ENCODE measurements around the gene SBNO2.

SBNO2 gene

GRCh38 chr19:1166872-1167573 lies 7.0 kb downstream of the SBNO2 start:
- peak overlapping the region; percentile 70 for H3K4me3 ChIP-seq (ENCODE audit: control insufficient read depth, low read depth, low read length)
- no peak for TF ChIP-seq CTCF (conservative IDR thresholded peaks at IDR 0.05; ENCODE audit: control insufficient read depth, insufficient read depth, low read depth, low read length)
- no peak for DNase-seq (ENCODE audit: low read depth)

GRCh38 chr19:1164684-1165531 lies 9.2 kb downstream of the SBNO2 start:
- DNase-seq (ENCODE audit: low read depth), result no peak

GRCh38 chr19:1163934-1164683 lies 10.0 kb downstream of the SBNO2 start:
- H3K4me3 ChIP-seq (ENCODE audit: control insufficient read depth, low read depth, low read length), result no peak overlapping the region
- no peak for DNase-seq (ENCODE audit: low read depth)
- TF ChIP-seq CTCF (conservative IDR thresholded peaks at IDR 0.05; ENCODE audit: control insufficient read depth, insufficient read depth, low read depth, low read length), result no peak

More at GRCh38 chr19:1164684-1165531, 9.2 kb downstream of the SBNO2 start:
- TF ChIP-seq CTCF (conservative IDR thresholded peaks at IDR 0.05; ENCODE audit: control insufficient read depth, insufficient read depth, low read depth, low read length), result no peak
- no peak overlapping the region for H3K4me3 ChIP-seq (ENCODE audit: control insufficient read depth, low read depth, low read length)

- no peak for DNase-seq (ENCODE audit: low read depth)
- no peak overlapping the region for H3K4me3 ChIP-seq (ENCODE audit: control insufficient read depth, low read depth, low read length)
- no peak for TF ChIP-seq CTCF (conservative IDR thresholded peaks at IDR 0.05; ENCODE audit: control insufficient read depth, insufficient read depth, low read depth, low read length)
Observed at GRCh38 chr19:1163283-1163933, 10.7 kb downstream of the SBNO2 start.

DNA sequence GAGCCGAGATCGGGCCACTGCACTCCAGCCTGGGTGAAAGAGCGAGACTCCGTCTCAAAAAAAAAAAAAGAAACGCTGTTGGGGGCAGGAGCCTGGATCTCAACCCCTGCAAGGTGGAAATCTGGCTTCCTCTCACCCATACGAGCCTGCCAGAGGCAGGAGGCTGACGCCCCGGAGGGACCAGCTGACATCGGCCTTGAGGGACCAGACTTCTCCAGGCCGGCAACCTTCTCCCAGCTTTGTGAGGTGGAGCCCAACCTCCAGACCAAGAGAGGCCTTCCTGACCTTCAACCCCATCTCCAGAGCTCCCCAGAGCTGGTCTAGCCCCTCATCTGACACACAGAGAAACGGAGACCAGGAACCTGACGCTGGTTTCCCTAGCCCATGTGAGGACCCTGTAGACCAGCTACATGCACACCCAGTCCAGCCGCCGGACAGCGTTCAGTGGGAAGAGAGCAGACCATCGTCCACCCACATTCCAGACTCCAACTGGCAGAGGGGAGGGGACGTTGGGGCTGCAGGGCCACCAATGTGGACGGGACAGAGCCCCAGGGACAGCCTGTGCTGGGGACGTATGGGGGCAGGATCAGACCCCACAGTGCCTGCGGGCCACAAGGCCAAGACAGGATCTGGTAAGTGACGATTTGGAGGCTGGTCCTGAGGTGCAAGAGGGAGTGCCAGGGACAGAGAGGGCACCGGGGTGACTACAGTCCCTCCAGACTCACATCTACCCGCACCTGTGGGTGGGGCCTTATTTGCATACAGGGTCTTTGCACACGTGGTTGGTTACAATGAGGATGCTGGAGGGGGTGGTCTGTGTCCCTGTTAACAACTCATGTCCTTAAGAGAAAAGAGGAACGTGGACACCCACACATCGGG lies 11.4 kb downstream of the SBNO2 start:
- DNase-seq (ENCODE audit: low read depth), result no peak
- no peak for TF ChIP-seq CTCF (conservative IDR thresholded peaks at IDR 0.05; ENCODE audit: control insufficient read depth, insufficient read depth, low read depth, low read length)
- no peak overlapping the region for H3K4me3 ChIP-seq (ENCODE audit: control insufficient read depth, low read depth, low read length)

All from fibroblast of mammary gland (primary cell).